GM12878 (cell line): Measurements from ENCODE around the gene DCTN4. TPM values are rescaled to one million over a fixed set of nuclear protein-coding genes. Genes with fewer than 3 reads are reported as not detected.

Experiments used
- ATAC-seq: fragments of 200-7000 bp; cut with Tn5 transposase; 3 replicates; pipeline ENCODE4 v1.9.1; 2020; ENCODE audit warnings: mild to moderate bottlenecking, moderate library complexity
- BruUV-seq: library from RNA; stranded (reverse); fragments of 400-500 nt; replicated peaks from 2 replicates; lab custom pipeline; 2021; lab: Mats Ljungman, UMichigan
- CTCF ChIA-PET: fragments of 300-600 bp; sonication (Branson Sonifier 250); formaldehyde crosslinking; extraction: SDS; loops from one replicate; lab custom pipeline; 2021; ENCODE audit warnings: inconsistent platforms; lab: Yijun Ruan, JAX
- POLR2A ChIA-PET: fragments of 350-600 bp; formaldehyde crosslinking; extraction: SDS; loops from one replicate; lab custom pipeline; 2021; ENCODE audit warnings: inconsistent platforms; lab: Charles Lee
- RAD21 ChIA-PET: fragments of 300-600 bp; sonication (Branson Sonifier 250); formaldehyde crosslinking; loops from one replicate; lab custom pipeline; 2023; ENCODE audit warnings: antibody characterized with exemption; ENCODE audit not compliant: unreplicated experiment; lab: Charles Lee
- SMC1A ChIA-PET: fragments of 300-600 bp; sonication (Branson Sonifier 250); formaldehyde crosslinking; loops from one replicate; lab custom pipeline; 2023; ENCODE audit not compliant: unreplicated experiment, uncharacterized antibody; lab: Charles Lee
- DNase-seq: peaks from one replicate; pipeline ENCODE4 v3.0.0-alpha.2; 2011; ENCODE audit warnings: low read depth, low spot score
- FAIRE-seq: peaks from 3 replicates; lab custom pipeline; 2011; peaks lifted over from hg19 to GRCh38; lab: Jason Lieb, UNC
- H2AFZ ChIP-seq: 2 replicates; pipeline ENCODE4 v1.6.0; 2011; ENCODE audit warnings: low read depth, low read length, control low read depth; ENCODE audit not compliant: control insufficient read depth
- H3K27ac ChIP-seq: 2 replicates; pipeline ENCODE4 v1.5.1; 2011; ENCODE audit warnings: control low read depth; ENCODE audit not compliant: control insufficient read depth, insufficient read depth
- H3K27me3 ChIP-seq, 2 experiments: replicated peaks in 1 of 2; 2 replicates each; pipeline versions ENCODE4 v1.6.0 to v1.6.1; 2011; ENCODE audit warnings: low read length in 1 of 2; ENCODE audit not compliant: control insufficient read depth in 2 of 2, insufficient read depth in 2 of 2
- H3K36me3 ChIP-seq, 2 experiments: 2 replicates each; pipeline ENCODE4 v1.5.1; 2011; ENCODE audit warnings: low read length in 1 of 2; ENCODE audit not compliant: control insufficient read depth in 2 of 2, insufficient read depth in 2 of 2
- H3K4me1 ChIP-seq: 2 replicates; pipeline ENCODE4 v1.6.1; 2011; ENCODE audit warnings: mild to moderate bottlenecking, low read length, moderate library complexity, mixed read lengths; ENCODE audit not compliant: control insufficient read depth, insufficient read depth
- H3K4me2 ChIP-seq: 2 replicates; pipeline ENCODE4 v1.6.0; 2011; ENCODE audit warnings: control low read depth; ENCODE audit not compliant: control insufficient read depth, insufficient read depth
- H3K4me3 ChIP-seq: fragments of 200-600 bp; sonication (generic); 2 replicates; pipeline ENCODE4 v1.5.1; 2016
- H3K79me2 ChIP-seq: 2 replicates; pipeline ENCODE4 v1.6.0; 2011; ENCODE audit warnings: low read length; ENCODE audit not compliant: control insufficient read depth, insufficient read depth
- H3K9ac ChIP-seq: 2 replicates; pipeline ENCODE4 v1.8.0; 2011; ENCODE audit warnings: low read length, control low read depth, mixed read lengths; ENCODE audit not compliant: control insufficient read depth, insufficient read depth
- H3K9me3 ChIP-seq: replicated peaks from 3 replicates; pipeline ENCODE4 v1.5.1; 2011; ENCODE audit warnings: mild to moderate bottlenecking, low read length; ENCODE audit not compliant: control insufficient read depth, insufficient read depth
- H4K20me1 ChIP-seq: 2 replicates; pipeline ENCODE4 v1.6.0; 2011; ENCODE audit not compliant: control insufficient read depth, insufficient read depth
- JUNB ChIP-seq: IDR thresholded peaks from 2 replicates; pipeline ENCODE4 v1.6.1; 2016; ENCODE audit warnings: antibody characterized with exemption, mild to moderate bottlenecking
- NFYA ChIP-seq: IDR thresholded peaks from 2 replicates; pipeline ENCODE4 v1.6.1; 2011; ENCODE audit warnings: low read depth, mild to moderate bottlenecking, low read length, improper control_type of control experiment, borderline replicate concordance
- SKIL ChIP-seq: fragments of 450-650 bp; IDR thresholded peaks from 2 replicates; pipeline ENCODE4 v1.6.1; 2017; ENCODE audit warnings: mild to moderate bottlenecking, low read depth, inconsistent platforms; ENCODE audit not compliant: poor library complexity, severe bottlenecking
- WGBS: methylation state at CpG from one replicate; pipeline ENCODE4 v1.1.6; 2016; ENCODE audit warnings: low lambda C conversion rate; ENCODE audit not compliant: insufficient replicate concordance, insufficient coverage; ENCODE audit errors: missing lambda C conversion rate; 5-methylcytosine and 5-hydroxymethylcytosine counted together
- in situ Hi-C: fragments of 300-500 bp; cut with MboI; formaldehyde crosslinking; loops from 9 replicates; pipeline ENCODE4 v1.14.3; 2018; ENCODE audit warnings: mixed read lengths
- intact Hi-C: fragments of 100-400 bp; cut with micrococcal nuclease; formaldehyde crosslinking; loops from one replicate; pipeline ENCODE4 v1.14.2; 2022; ENCODE audit not compliant: unreplicated experiment
- polyA plus RNA-seq, 11 experiments: library from polyadenylated mRNA; depleted of rRNA in 4 of 11; unstranded in 6 of 11; stranded (reverse) in 5 of 11; fragments of >200 nt; fragmentation: Nextera tagmentation in 4 of 11; fragmentation: Illumina TruSeq in 1 of 11; extraction: Ambion mirVana in 4 of 11; extraction: Trizol in 1 of 11; gene quantifications; 1 replicate in 1 of 11; 2 replicates in 10 of 11; pipeline versions ENCODE4 v1.2.1 to v1.2.3, GENCODE V29; 2011 to 2016; ENCODE audit warnings: inconsistent platforms in 2 of 11, missing spikeins in 2 of 11, low read depth in 1 of 11
- total RNA-seq, 4 experiments: library from RNA; depleted of rRNA in 3 of 4; stranded (reverse); fragments of >200 nt in 3 of 4; fragmentation: Illumina TruSeq in 1 of 4; extraction: Trizol in 1 of 4; gene quantifications; 2 replicates each; pipeline versions ENCODE4 v1.2.1 to v1.2.3, GENCODE V29; 2013 to 2021

Gene DCTN4
- total and polyA plus RNA-seq, 10 of the 15 experiments (the other 5 are each of a cell fraction or from before 2014, with no cell fraction given) = 7.6 to 27.8 (median 18.0) TPM

GRCh38 chr5:150781706-150782614 is 23.1 kb upstream of the DCTN4 start:
- no TSS peak for BruUV-seq
- 81% methylated on average over 10 of the region's 10 CpGs for WGBS
- Histone ChIP-seq H3K79me2 (peaks cover 51% of the 10 kb centered on the region), H3K27ac (peak overlapping the region; percentile 78), H2AFZ (no peak overlapping the region), H3K27me3 (no peaks in the 10 kb centered on the region), H4K20me1 (no peaks in the 10 kb centered on the region), H3K4me2 (peak overlapping the region; percentile 95), H3K36me3 (no peaks in the 10 kb centered on the region), H3K4me3 (peak overlapping the region; percentile 77; the same call in 1 of the 2 replicates), H3K4me1 (peaks cover 30% of the 10 kb centered on the region), H3K9ac (0 out of 2 replicates have a peak overlapping the region, but pooled peaks have one; percentile 10), H3K9me3 (peaks cover 2% of the 10 kb centered on the region; the same call in 2 of the 3 replicates)
- ATAC-seq = no peak
- FAIRE-seq = no peak
- ChIA-PET POLR2A (interaction anchor here (0.6 kb wide), 1 partner anchor 70 kb away, joined by 3 read pairs; no protein-coding TSS in a partner anchor), CTCF (interaction anchor here (1.0 to 2.8 kb wide), 6 partner anchors 9 to 82 kb away, joined by 3 to 12 read pairs (median 5); partner anchors contain the start of genes IRGM and RBM22), RAD21 (interaction anchor here (1.1 to 1.6 kb wide), 2 partner anchors 65 to 221 kb away, joined by 3 to 4 read pairs; partner anchors contain the start of gene IRGM), SMC1A (interaction anchor here (0.8 to 1.2 kb wide), 4 partner anchors 20 to 383 kb away, joined by 3 to 4 read pairs (median 3); partner anchors contain the start of gene IRGM)
- intact Hi-C loops (loop anchor here (2.0 to 10.0 kb wide), 4 partner anchors 23 to 473 kb away; partner anchors contain the start of genes ANXA6, DCTN4 and GM2A), in situ Hi-C loops (no loop called here)
- no peak for DNase-seq
- TF ChIP-seq JUNB (0 out of 2 replicates have a peak, but pooled peaks have one; percentile 8), SKIL (no peak), NFYA (no peak)
